CD4-positive, alpha-beta T cell treated with Interleukin-1 beta for 1 hour (primary cell): ENCODE data around the gene GANC.
"Not testable (repeated sequence)": the region's sequence is repeated elsewhere in the genome, so short reads cannot be mapped to it uniquely, and the experiment has no call there.

ENCODE experiments used
- DNase-seq, 2 donors: peaks; one replicate each; pipeline ENCODE4 v3.0.0-alpha.2; 2020 to 2022

Gene GANC, protein sequence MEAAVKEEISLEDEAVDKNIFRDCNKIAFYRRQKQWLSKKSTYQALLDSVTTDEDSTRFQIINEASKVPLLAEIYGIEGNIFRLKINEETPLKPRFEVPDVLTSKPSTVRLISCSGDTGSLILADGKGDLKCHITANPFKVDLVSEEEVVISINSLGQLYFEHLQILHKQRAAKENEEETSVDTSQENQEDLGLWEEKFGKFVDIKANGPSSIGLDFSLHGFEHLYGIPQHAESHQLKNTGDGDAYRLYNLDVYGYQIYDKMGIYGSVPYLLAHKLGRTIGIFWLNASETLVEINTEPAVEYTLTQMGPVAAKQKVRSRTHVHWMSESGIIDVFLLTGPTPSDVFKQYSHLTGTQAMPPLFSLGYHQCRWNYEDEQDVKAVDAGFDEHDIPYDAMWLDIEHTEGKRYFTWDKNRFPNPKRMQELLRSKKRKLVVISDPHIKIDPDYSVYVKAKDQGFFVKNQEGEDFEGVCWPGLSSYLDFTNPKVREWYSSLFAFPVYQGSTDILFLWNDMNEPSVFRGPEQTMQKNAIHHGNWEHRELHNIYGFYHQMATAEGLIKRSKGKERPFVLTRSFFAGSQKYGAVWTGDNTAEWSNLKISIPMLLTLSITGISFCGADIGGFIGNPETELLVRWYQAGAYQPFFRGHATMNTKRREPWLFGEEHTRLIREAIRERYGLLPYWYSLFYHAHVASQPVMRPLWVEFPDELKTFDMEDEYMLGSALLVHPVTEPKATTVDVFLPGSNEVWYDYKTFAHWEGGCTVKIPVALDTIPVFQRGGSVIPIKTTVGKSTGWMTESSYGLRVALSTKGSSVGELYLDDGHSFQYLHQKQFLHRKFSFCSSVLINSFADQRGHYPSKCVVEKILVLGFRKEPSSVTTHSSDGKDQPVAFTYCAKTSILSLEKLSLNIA (N-terminal part only)

GRCh38 chr15:42272939-42273899 is at the start of gene GANC, which contains the start of gene TMEM87A:
TSS of gene GANC (plus strand) at chr15:42273201. CDS start at chr15:42274482, 1,281 bp downstream.
TSS of gene TMEM87A (minus strand) at chr15:42273433. CDS start at chr15:42273398, 35 bp downstream.
- peak; percentile 96 to 97 for DNase-seq

- DNase-seq: no peak
Observed at GRCh38 chr15:42226648-42227047, 46.4 kb upstream of the GANC start.

GRCh38 chr15:42228036-42228435 is 45.0 kb upstream of the GANC start:
- no peak for DNase-seq

GRCh38 chr15:42228981-42229380 is 44.0 kb upstream of the GANC start:
- not testable (repeated sequence) for DNase-seq

DNA sequence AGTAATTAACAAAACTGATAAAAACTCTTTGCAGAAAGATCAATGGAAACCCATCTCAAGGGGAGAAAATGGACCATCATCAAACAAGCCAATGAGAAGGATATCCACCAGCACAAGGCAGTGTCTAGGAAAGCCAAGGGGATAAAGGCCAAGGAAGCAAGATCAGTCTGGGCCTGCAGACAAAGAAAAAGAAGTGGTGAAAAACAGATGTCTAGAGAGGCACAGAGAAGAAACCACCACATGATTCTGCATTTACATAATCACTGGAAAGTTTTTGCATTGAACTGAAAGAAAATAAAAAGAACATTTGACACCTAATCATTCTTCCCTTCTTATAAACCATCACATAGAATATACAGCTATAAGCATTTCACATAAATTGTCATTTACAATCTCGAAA is 41.9 kb upstream of the GANC start:
- no peak for DNase-seq

DNA sequence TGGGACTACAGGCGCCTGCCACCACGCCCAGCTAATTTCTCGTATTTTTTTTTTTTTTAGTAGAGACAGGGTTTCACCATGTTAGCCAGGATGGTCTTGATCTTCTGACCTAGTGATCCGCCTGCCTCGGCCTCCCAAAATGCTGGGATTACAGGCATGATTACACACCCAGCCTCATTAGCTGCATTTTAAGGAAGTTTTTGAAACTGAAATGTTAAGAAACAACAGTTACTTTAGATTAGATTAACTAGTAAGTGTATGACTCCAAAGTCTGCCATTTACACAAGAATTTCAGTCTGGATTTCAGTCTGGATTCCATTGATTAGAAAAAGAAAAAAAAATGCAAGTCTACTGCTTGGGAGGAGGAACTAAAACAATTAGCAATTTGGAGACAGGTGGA is 40.4 kb upstream of the GANC start:
- DNase-seq: no peak

- DNase-seq: no peak
Observed at GRCh38 chr15:42233107-42233506, 39.9 kb upstream of the GANC start.

DNA sequence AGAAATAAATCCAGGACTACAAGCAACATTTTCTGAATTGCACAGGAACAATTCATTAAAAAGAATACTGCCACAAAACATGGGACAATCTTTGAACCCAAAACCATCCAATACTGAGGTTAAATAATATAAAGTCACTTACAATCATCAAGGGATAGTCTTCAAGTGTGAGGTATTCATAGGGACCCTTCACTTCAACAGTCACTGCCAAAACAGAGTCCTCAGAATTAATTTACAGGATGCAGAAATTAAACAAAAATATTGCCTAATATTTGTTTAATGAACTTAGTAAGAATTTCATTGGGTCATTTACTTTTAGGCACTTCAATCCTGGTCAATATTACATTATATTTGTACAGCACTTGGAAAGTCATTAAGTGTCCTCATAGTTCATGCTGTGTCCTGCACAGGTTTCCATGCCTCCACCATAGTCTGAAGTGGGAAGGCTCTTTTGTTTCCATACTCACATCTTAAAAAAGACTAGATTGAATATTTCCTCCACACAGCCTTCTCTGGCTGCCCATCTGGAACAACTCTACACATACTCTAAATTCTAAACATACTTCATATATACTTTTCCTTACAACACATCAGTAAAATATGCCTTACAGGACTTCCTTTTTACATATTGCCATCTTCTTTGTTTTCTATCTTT is 33.3 kb upstream of the GANC start:
- DNase-seq: no peak

DNA sequence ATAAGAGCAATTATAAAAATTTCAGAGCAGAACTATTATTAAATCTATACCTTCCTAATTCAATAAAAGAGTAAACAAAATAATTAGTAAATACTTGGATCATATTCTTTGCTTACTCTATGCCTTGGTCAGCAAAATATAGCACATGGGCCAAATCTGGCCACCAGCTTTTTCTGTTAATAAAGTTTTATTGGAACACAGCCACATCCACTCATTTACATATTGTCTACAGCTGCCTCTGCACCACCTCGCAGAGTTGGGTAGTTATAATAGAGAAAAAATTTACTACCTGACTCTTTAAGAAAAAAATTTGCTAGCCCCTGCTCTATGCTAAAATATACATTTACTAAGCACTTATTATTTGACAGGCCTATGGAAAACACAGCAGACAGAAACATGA is 32.2 kb upstream of the GANC start:
- DNase-seq: no peak

GRCh38 chr15:42253300-42253699 is 19.7 kb upstream of the GANC start:
- no peak for DNase-seq

DNA sequence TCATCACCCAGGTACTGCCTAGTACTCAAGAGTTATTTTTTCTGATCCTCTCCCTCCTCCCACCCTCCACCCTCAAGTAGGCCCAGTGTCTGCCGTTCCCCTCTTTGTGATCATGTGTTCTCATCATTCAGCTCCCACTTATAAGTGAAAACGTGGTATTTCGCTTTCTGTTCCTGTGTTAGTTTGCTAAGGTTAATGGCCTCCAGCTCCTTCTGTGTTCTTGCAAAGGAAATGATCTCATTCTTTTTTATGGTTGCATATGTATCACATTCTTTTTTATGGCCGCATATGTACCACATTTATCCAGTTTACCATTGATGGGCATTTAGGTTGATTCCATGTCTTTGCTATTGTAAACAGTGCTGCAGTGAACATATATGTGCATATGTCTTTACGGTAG is 8.2 kb upstream of the GANC start:
- DNase-seq: no peak

- no peak for DNase-seq
Observed at GRCh38 chr15:42267286-42267685, 5.7 kb upstream of the GANC start.

- DNase-seq: no peak
Observed at GRCh38 chr15:42270551-42270950, 2.5 kb upstream of the GANC start.

DNA sequence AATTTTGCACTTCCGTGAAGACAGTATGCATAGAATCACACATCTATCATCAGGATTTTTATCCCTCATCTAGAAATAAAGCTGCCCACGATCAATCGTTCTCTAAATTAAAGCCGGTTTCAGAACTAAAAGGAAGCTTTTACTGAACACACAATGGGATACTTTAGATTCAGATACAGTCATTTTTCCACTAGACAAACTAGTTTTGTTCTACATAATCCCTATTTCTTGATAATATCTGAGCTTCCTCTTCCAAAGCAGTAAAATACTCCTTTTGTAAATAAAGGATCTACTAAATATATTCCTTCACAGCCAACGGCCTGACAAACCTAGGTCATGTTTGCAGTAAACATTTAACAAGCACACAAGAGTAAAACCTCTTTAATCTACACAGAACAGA is 2.0 kb upstream of the GANC start:
- DNase-seq: no peak

DNA sequence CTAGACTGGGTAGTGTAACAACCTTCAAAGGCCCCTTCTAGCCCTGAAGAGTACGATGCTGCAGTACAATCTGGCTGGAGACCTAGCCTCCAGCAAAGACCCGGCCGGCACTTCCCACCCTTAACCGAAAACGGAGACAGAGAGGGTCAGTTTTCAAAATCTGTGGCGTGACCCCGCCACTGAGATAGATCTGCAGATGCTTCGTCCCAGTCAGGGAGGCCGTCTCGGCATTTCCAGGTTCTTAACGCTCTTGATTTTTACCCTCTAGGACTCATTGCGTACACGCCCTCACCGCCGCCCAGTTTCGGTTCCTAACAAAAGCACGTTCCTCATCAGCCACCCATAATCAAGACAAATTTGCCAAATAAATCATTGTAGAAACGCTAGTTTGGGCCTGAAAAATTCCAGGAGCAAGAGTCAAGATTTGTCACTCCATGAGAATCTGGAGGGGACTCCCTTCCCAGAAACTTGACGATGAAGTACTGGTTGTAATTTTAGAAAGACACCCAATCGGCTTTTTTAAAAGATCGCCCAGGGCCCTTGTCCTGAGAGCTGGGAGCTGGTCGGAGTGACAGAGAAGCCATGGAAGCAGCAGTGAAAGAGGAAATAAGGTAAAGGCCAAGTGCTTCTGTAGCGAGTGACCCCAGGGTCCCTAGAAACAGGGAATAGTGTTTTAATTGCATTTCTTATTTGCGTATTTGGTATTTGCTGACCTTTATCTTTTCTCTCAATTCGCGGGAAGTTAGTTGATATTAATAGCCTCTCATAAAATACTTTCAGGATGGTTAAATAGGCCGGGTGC is 1.1 kb downstream of the GANC start:
- DNase-seq: peak; percentile 59 to 61

DNA sequence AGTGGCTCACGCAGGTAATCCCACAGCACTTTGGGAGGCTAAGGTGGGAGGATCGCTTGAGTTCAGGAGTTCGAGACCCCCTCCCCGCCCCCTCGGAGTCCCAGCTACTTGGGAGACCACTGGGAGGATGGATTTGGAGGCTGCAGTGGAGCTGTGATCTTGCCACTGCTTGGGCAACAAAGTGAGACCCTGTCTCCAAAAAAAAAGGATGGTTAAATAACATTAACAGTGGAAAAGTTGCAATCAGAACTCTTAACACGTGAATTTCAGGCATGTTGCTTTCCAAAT is 1.6 kb downstream of the GANC start:
- DNase-seq: no peak

GRCh38 chr15:42275780-42276391 is 2.9 kb downstream of the GANC start:
- peak in 1 of 2 donors; percentile 3 for DNase-seq

- DNase-seq: no peak
Observed at GRCh38 chr15:42276762-42277161, 3.8 kb downstream of the GANC start.

- DNase-seq: no peak
Observed at GRCh38 chr15:42279234-42279723, 6.3 kb downstream of the GANC start.

DNA sequence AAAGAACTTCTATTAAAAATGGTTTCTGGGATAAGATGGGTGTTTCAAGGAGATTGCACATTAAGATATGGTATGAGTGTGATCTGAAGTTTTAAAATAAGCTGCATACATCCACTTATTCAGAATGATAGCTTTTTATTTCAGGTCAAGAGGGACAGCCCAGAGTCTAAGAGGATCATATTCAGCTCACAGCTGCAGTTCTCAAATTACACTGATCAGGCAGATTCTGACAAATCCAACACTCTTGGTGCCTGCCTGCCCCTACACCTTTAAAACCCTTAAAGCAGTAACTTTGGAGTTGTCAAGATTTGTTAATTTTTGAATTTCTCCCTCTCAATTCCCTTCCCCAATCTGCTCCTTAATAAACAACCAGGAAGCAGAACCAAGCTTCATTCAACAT is 9.3 kb downstream of the GANC start:
- DNase-seq: no peak

- DNase-seq: no peak
Observed at GRCh38 chr15:42282926-42283325, 9.9 kb downstream of the GANC start.
